H1 (cell line): ENCODE measurements around the gene CCDC198. TPM values are rescaled to one million over a fixed set of nuclear protein-coding genes. Genes with fewer than 3 reads are reported as not detected.

ENCODE experiments used
- BACH1 ChIP-seq: IDR thresholded peaks from 2 replicates; pipeline ENCODE4 v1.6.1; 2012; ENCODE audit warnings: low read length, improper control_type of control experiment
- KDM5A ChIP-seq: fragments of 200-600 bp; IDR thresholded peaks from 2 replicates; pipeline ENCODE4 v1.7.1; 2012; ENCODE audit warnings: mild to moderate bottlenecking, low read length, inconsistent platforms, mixed read lengths
- MAX ChIP-seq: IDR thresholded peaks from 2 replicates; pipeline ENCODE4 v1.6.1; 2012; ENCODE audit warnings: inconsistent platforms
- POLR2A ChIP-seq, 2 experiments: IDR thresholded peaks; 1 replicate in 1 of 2; 2 replicates in 1 of 2; pipeline ENCODE4 v1.6.1; 2011; ENCODE audit warnings: low read depth in 2 of 2, low read length in 2 of 2, mild to moderate bottlenecking in 2 of 2; ENCODE audit errors: control extremely low read depth in 1 of 2
- POU5F1 ChIP-seq: IDR thresholded peaks from 2 replicates; pipeline ENCODE4 v1.6.1; 2011; ENCODE audit warnings: low read depth, mild to moderate bottlenecking, low read length, moderate library complexity
- polyA plus RNA-seq, 7 experiments: library from polyadenylated mRNA; depleted of rRNA in 3 of 7; stranded (reverse) in 5 of 7; unstranded in 2 of 7; fragments of >200 nt in 5 of 7; fragments of 200-250 nt in 2 of 7; gene quantifications; 1 replicate in 5 of 7; 2 replicates in 1 of 7; 4 replicates in 1 of 7; pipeline versions ENCODE4 v1.2.1 to v1.2.3, GENCODE V29; 2011 to 2013; ENCODE audit warnings: missing spikeins in 2 of 7, mixed read lengths in 2 of 7
- total RNA-seq: library from RNA; stranded (reverse); fragmentation: NEBNext Ultra II Directional; extraction: Animal tissue kit (Norgen Biotek cat#: 25700); gene quantifications from 2 replicates; pipeline ENCODE4 v1.2.1, GENCODE V29; 2021

Gene CCDC198
- total and polyA plus RNA-seq, 2 of the 8 experiments (the other 6 are each of a cell fraction or from before 2014, with no cell fraction given), result not detected

DNA sequence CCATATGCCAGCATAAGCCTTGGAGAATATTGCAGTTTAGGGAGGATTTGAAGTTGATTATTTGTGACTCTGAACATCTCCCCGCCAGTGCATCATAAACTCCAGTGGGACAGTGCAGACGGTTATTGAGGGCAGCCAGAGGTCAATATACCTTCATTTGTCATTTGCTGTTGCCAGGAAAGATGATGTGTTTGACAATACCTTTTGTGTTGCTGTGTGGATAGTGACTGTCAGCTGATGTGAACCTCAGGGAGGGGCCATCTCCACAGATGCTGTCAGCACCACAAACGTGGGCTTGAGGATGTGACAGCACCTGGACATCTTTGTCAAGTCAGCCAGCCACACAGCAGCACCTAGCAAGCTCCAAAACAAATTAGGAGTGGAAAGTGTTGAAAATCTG, 11.5 kb downstream of the CCDC198 start (continued):
- TF ChIP-seq POLR2A (IDR thresholded peaks at IDR 0.05; ENCODE audit: control extremely low read depth in 1 of 2, low read depth in 2 of 2, low read length in 2 of 2) (no peak), POU5F1 (no peak), MAX (no peak), KDM5A (no peak), BACH1 (no peak)
